GM19035 (cell line): Measurements from ENCODE around the gene PCBP3.

ENCODE experiments used
- ATAC-seq: cut with Tn5 transposase; IDR thresholded peaks from one replicate; pipeline ENCODE4 v1.9.1; 2021; ENCODE audit not compliant: unreplicated experiment

The PCBP3 gene

GRCh38 chr21:45747802-45748445 lies 104.4 kb downstream of the PCBP3 start:
- no peak for ATAC-seq

- no peak for ATAC-seq
Measured at GRCh38 chr21:45748593-45748992, 105.1 kb downstream of the PCBP3 start.

GRCh38 chr21:45749974-45750373 lies 106.4 kb downstream of the PCBP3 start:
- no peak for ATAC-seq

GRCh38 chr21:45750936-45751335 lies 107.4 kb downstream of the PCBP3 start:
- ATAC-seq, result no peak

- ATAC-seq, result no peak
Measured at GRCh38 chr21:45753445-45753844, 109.9 kb downstream of the PCBP3 start.

GRCh38 chr21:45756029-45756428 lies 112.5 kb downstream of the PCBP3 start:
- no peak for ATAC-seq

- ATAC-seq, result no peak
Measured at GRCh38 chr21:45756669-45757068, 113.1 kb downstream of the PCBP3 start.

- no peak for ATAC-seq
Measured at GRCh38 chr21:45761704-45762103, 118.2 kb downstream of the PCBP3 start.

- ATAC-seq, result no peak
Measured at GRCh38 chr21:45763074-45763473, 119.5 kb downstream of the PCBP3 start.

GRCh38 chr21:45763506-45763905 lies 120.0 kb downstream of the PCBP3 start:
- no peak for ATAC-seq

- ATAC-seq, result no peak
Measured at GRCh38 chr21:45764792-45765191, 121.3 kb downstream of the PCBP3 start.

- no peak for ATAC-seq
Measured at GRCh38 chr21:45765375-45765774, 121.8 kb downstream of the PCBP3 start.

- ATAC-seq, result no peak
Measured at GRCh38 chr21:45766055-45766454, 122.5 kb downstream of the PCBP3 start.

- ATAC-seq, result no peak
Measured at GRCh38 chr21:45766501-45766900, 123.0 kb downstream of the PCBP3 start.

- no peak for ATAC-seq
Measured at GRCh38 chr21:45767071-45768006, 123.8 kb downstream of the PCBP3 start.

GRCh38 chr21:45768011-45768739 lies 124.7 kb downstream of the PCBP3 start:
- ATAC-seq, result no peak

- no peak for ATAC-seq
Measured at GRCh38 chr21:45768740-45769048, 125.2 kb downstream of the PCBP3 start.

GRCh38 chr21:45769294-45769693 lies 125.8 kb downstream of the PCBP3 start:
- ATAC-seq, result no peak

- ATAC-seq, result no peak
Measured at GRCh38 chr21:45769896-45770295, 126.4 kb downstream of the PCBP3 start.

GRCh38 chr21:45772180-45772579 lies 128.7 kb downstream of the PCBP3 start:
- ATAC-seq, result no peak

- ATAC-seq, result no peak
Measured at GRCh38 chr21:45774291-45774690, 130.8 kb downstream of the PCBP3 start.

GRCh38 chr21:45776971-45777370 lies 133.4 kb downstream of the PCBP3 start:
- no peak for ATAC-seq
